GM21390 (cell line): ENCODE results near the gene ANKRD40CL.
"Not testable (repeated sequence)": the region's sequence is repeated elsewhere in the genome, so short reads cannot be mapped to it uniquely, and the experiment has no call there.

ENCODE experiments used
- ATAC-seq: cut with Tn5 transposase; IDR thresholded peaks from one replicate; pipeline ENCODE4 v1.9.1; 2021; ENCODE audit not compliant: unreplicated experiment

The ANKRD40CL gene

GRCh38 chr17:50767446-50767845 lies at the start of gene ANKRD40CL:
ANKRD40CL (minus strand) TSS chr17:50767518; CDS start chr17:50766913, 605 bp downstream.
- no peak for ATAC-seq

GRCh38 chr17:50816271-50816670 lies 49.0 kb upstream of the ANKRD40CL start:
- no peak for ATAC-seq

GRCh38 chr17:50815400-50815799 lies 48.1 kb upstream of the ANKRD40CL start:
- no peak for ATAC-seq

GRCh38 chr17:50813583-50813982 lies 46.3 kb upstream of the ANKRD40CL start:
- ATAC-seq: no peak

GRCh38 chr17:50808888-50809287 lies 41.6 kb upstream of the ANKRD40CL start:
- no peak for ATAC-seq

GRCh38 chr17:50808413-50808812 lies 41.1 kb upstream of the ANKRD40CL start:
- ATAC-seq: no peak

GRCh38 chr17:50807675-50808074 lies 40.4 kb upstream of the ANKRD40CL start:
- ATAC-seq: no peak

GRCh38 chr17:50807009-50807408 lies 39.7 kb upstream of the ANKRD40CL start:
- no peak for ATAC-seq

- ATAC-seq: no peak
Measured at GRCh38 chr17:50806141-50806643, 38.9 kb upstream of the ANKRD40CL start.

- no peak for ATAC-seq
Measured at GRCh38 chr17:50805486-50805885, 38.2 kb upstream of the ANKRD40CL start.

GRCh38 chr17:50804749-50805475 lies 37.6 kb upstream of the ANKRD40CL start:
- not testable (repeated sequence) for ATAC-seq

GRCh38 chr17:50803676-50804075 lies 36.4 kb upstream of the ANKRD40CL start:
- no peak for ATAC-seq

- no peak for ATAC-seq
Measured at GRCh38 chr17:50802609-50803571, 35.6 kb upstream of the ANKRD40CL start.

- ATAC-seq: no peak
Measured at GRCh38 chr17:50800196-50800700, 32.9 kb upstream of the ANKRD40CL start.

- ATAC-seq: no peak
Measured at GRCh38 chr17:50799582-50799981, 32.3 kb upstream of the ANKRD40CL start.

- no peak for ATAC-seq
Measured at GRCh38 chr17:50798424-50799288, 31.3 kb upstream of the ANKRD40CL start.

GRCh38 chr17:50797135-50797810 lies 30.0 kb upstream of the ANKRD40CL start:
- no peak for ATAC-seq

GRCh38 chr17:50794361-50794760 lies 27.0 kb upstream of the ANKRD40CL start:
- ATAC-seq: no peak

GRCh38 chr17:50793007-50793406 lies 25.7 kb upstream of the ANKRD40CL start:
- ATAC-seq: no peak

- no peak for ATAC-seq
Measured at GRCh38 chr17:50792132-50792531, 24.8 kb upstream of the ANKRD40CL start.
